ENCODE results near the gene EIF4G3. TPM values are rescaled to one million over a fixed set of nuclear protein-coding genes. Genes with fewer than 3 reads are reported as not detected.
A peak's percentile ranks its signal among the peaks of the same experiment; 100 is the strongest.

The EIF4G3 gene
- total and polyA plus RNA-seq, 10 of the 15 experiments (the other 5 are each of a cell fraction or from before 2014, with no cell fraction given): 7.4 to 45.1 (median 29.1) TPM

- Histone ChIP-seq H3K4me2 (ENCODE audit: control insufficient read depth, insufficient read depth) (no peak overlapping the region), H3K9me3 (replicated peaks; ENCODE audit: control insufficient read depth, insufficient read depth, low read length) (no peaks in the 10 kb centered on the region), H3K36me3 (ENCODE audit: control insufficient read depth in 2 of 2, insufficient read depth in 2 of 2, low read length in 1 of 2) (peaks cover 2 to 9% of the 10 kb centered on the region in 2 experiments; a peak in 2 of 4 replicates), H3K4me1 (ENCODE audit: control insufficient read depth, insufficient read depth, low read length) (no peaks in the 10 kb centered on the region), H3K79me2 (ENCODE audit: control insufficient read depth, insufficient read depth, low read length) (no peaks in the 10 kb centered on the region), H3K27me3 (replicated peaks in 1 of 2; ENCODE audit: control insufficient read depth in 2 of 2, insufficient read depth in 2 of 2, low read length in 1 of 2) (no peaks in the 10 kb centered on the region), H3K9ac (ENCODE audit: control insufficient read depth, insufficient read depth, low read length) (no peak overlapping the region), H3K27ac (ENCODE audit: control insufficient read depth, insufficient read depth) (no peak overlapping the region), H4K20me1 (ENCODE audit: control insufficient read depth, insufficient read depth) (no peaks in the 10 kb centered on the region), H3K4me3 (no peak overlapping the region), H2AFZ (ENCODE audit: control insufficient read depth, low read depth, low read length) (no peak overlapping the region)
- no peak for DNase-seq (ENCODE audit: low read depth, low spot score)
- in situ Hi-C loops (cut with MboI): no loop called here
- no peak for ATAC-seq
- SMC1A ChIA-PET (ENCODE audit: uncharacterized antibody, unreplicated experiment): interaction anchor here (1.1 to 1.7 kb wide), 4 partner anchors 12 to 66 kb away, joined by 3 to 5 read pairs (median 3); no protein-coding TSS in a partner anchor
- 81% methylated on average over 3 of the region's 3 CpGs for WGBS (ENCODE audit: insufficient coverage, insufficient replicate concordance, low lambda C conversion rate, missing lambda C conversion rate)
- no peak for TF ChIP-seq RELA (IDR thresholded peaks at IDR 0.05; ENCODE audit: borderline replicate concordance, partially characterized antibody)
- peak; percentile 65 for FAIRE-seq
- BruUV-seq (replicated peaks): no TSS peak
- RAD21 ChIA-PET (ENCODE audit: unreplicated experiment): interaction anchor here (1.0 kb wide), 1 partner anchor 24 kb away, joined by 4 read pairs; no protein-coding TSS in a partner anchor
- intact Hi-C loops (cut with micrococcal nuclease; ENCODE audit: unreplicated experiment): no loop called here
- POLR2A ChIA-PET: interaction anchor here (0.8 kb wide), 1 partner anchor 191 kb away, joined by 3 read pairs; no protein-coding TSS in a partner anchor
- CTCF ChIA-PET: interaction anchor here (0.9 to 1.8 kb wide), 4 partner anchors 9 to 18 kb away, joined by 3 to 5 read pairs (median 4); no protein-coding TSS in a partner anchor
Measured at GRCh38 chr1:21046132-21046531, 130.6 kb downstream of the EIF4G3 start.

GRCh38 chr1:21045351-21045750 is 131.3 kb downstream of the EIF4G3 start:
- WGBS (ENCODE audit: insufficient coverage, insufficient replicate concordance, low lambda C conversion rate, missing lambda C conversion rate): 100% methylated on average over 2 of the region's 2 CpGs
- H3K4me3 ChIP-seq: no peak overlapping the region
- in situ Hi-C loops (cut with MboI): no loop called here
- no peak for ATAC-seq
- no peak overlapping the region for H2AFZ ChIP-seq (ENCODE audit: control insufficient read depth, low read depth, low read length)
- no peak overlapping the region for H3K4me2 ChIP-seq (ENCODE audit: control insufficient read depth, insufficient read depth)
- DNase-seq (ENCODE audit: low read depth, low spot score): no peak
- H3K36me3 ChIP-seq (ENCODE audit: control insufficient read depth in 2 of 2, insufficient read depth in 2 of 2, low read length in 1 of 2): peaks cover 2 to 9% of the 10 kb centered on the region in 2 experiments; a peak in 2 of 4 replicates
- FAIRE-seq: no peak
- H3K27me3 ChIP-seq (replicated peaks in 1 of 2; ENCODE audit: control insufficient read depth in 2 of 2, insufficient read depth in 2 of 2, low read length in 1 of 2): no peaks in the 10 kb centered on the region
- no peak overlapping the region for H3K9ac ChIP-seq (ENCODE audit: control insufficient read depth, insufficient read depth, low read length)
- SMC1A ChIA-PET (ENCODE audit: uncharacterized antibody, unreplicated experiment): interaction anchor here (0.8 to 1.7 kb wide), 3 partner anchors 11 to 67 kb away, joined by 3 read pairs; no protein-coding TSS in a partner anchor
- RAD21 ChIA-PET (ENCODE audit: unreplicated experiment): interaction anchor here (0.7 to 1.5 kb wide), 2 partner anchors 27 to 149 kb away, joined by 3 to 5 read pairs; no protein-coding TSS in a partner anchor
- intact Hi-C loops (cut with micrococcal nuclease; ENCODE audit: unreplicated experiment): no loop called here
- H3K9me3 ChIP-seq (replicated peaks; ENCODE audit: control insufficient read depth, insufficient read depth, low read length): no peaks in the 10 kb centered on the region
- H3K4me1 ChIP-seq (ENCODE audit: control insufficient read depth, insufficient read depth, low read length): no peaks in the 10 kb centered on the region
- POLR2A ChIA-PET: interaction anchor here (0.6 kb wide), 2 partner anchors 8 to 20 kb away, joined by 4 read pairs; no protein-coding TSS in a partner anchor
- no peaks in the 10 kb centered on the region for H3K79me2 ChIP-seq (ENCODE audit: control insufficient read depth, insufficient read depth, low read length)
- no TSS peak for BruUV-seq (replicated peaks)
- CTCF ChIA-PET: interaction anchor here (0.9 to 1.8 kb wide), 6 partner anchors 8 to 129 kb away, joined by 3 to 5 read pairs (median 4); no protein-coding TSS in a partner anchor
- H4K20me1 ChIP-seq (ENCODE audit: control insufficient read depth, insufficient read depth): no peaks in the 10 kb centered on the region
- no peak overlapping the region for H3K27ac ChIP-seq (ENCODE audit: control insufficient read depth, insufficient read depth)
- TF ChIP-seq ZNF622 (IDR thresholded peaks at IDR 0.05): no peak
- no peak for TF ChIP-seq BHLHE40 (IDR thresholded peaks at IDR 0.05; ENCODE audit: borderline replicate concordance in 1 of 2, low read depth in 2 of 2, low read length in 1 of 2)
- TF ChIP-seq ZBTB33 (IDR thresholded peaks at IDR 0.05): no peak
- no peak for TF ChIP-seq RBBP5 (conservative IDR thresholded peaks at IDR 0.05)
- TF ChIP-seq CEBPB (IDR thresholded peaks at IDR 0.05; ENCODE audit: borderline replicate concordance in 1 of 2, low read depth in 2 of 2, low read length in 2 of 2): no peak
- TF ChIP-seq CUX1 (IDR thresholded peaks at IDR 0.05; ENCODE audit: insufficient replicate concordance, low read depth, low read length): no peak

All from GM12878 (cell line).